Measurements from ENCODE around the gene UBXN1. TPM values are rescaled to one million over a fixed set of nuclear protein-coding genes. Genes with fewer than 3 reads are reported as not detected.

UBXN1 gene
- total RNA-seq, 1 donor from 2014 or later, result 113 TPM

DNA sequence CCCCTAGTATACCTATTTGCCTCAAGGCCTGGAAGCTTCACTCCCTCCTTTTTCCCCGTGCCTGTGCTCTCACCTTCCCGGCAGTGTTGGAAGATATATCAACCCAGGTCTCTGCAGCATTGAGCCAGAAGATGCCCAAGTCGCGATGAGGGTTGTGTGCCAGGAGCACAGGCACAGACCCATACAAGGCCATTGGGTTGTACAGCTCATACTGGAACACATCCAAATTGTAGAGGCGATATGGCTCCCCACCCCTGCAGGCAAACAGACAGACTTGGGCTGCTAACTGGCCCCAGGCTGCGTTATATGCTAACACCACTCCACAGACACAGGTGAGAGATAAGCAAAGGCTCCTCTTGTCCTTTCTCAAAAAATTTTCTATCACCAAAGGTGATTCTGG, 46.4 kb downstream of the UBXN1 start:
- no peak overlapping the region for H3K4me3 Mint-ChIP-seq
- peaks cover 37% of the 10 kb centered on the region for H3K36me3 Mint-ChIP-seq
- no peaks in the 10 kb centered on the region for H3K9me3 Mint-ChIP-seq
- DNase-seq (ENCODE audit: extremely low spot score, unreplicated experiment), result no peak
- H3K4me1 Mint-ChIP-seq (ENCODE audit: unreplicated experiment), result no peaks in the 10 kb centered on the region
- H3K27ac Mint-ChIP-seq, result peak overlapping the region; percentile 19
- H3K27me3 Mint-ChIP-seq, result no peaks in the 10 kb centered on the region
- TF ChIP-seq, protein P1, sequence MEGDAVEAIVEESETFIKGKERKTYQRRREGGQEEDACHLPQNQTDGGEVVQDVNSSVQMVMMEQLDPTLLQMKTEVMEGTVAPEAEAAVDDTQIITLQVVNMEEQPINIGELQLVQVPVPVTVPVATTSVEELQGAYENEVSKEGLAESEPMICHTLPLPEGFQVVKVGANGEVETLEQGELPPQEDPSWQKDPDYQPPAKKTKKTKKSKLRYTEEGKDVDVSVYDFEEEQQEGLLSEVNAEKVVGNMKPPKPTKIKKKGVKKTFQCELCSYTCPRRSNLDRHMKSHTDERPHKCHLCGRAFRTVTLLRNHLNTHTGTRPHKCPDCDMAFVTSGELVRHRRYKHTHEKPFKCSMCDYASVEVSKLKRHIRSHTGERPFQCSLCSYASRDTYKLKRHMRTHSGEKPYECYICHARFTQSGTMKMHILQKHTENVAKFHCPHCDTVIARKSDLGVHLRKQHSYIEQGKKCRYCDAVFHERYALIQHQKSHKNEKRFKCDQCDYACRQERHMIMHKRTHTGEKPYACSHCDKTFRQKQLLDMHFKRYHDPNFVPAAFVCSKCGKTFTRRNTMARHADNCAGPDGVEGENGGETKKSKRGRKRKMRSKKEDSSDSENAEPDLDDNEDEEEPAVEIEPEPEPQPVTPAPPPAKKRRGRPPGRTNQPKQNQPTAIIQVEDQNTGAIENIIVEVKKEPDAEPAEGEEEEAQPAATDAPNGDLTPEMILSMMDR (conservative IDR thresholded peaks at IDR 0.05), result no peak

DNA sequence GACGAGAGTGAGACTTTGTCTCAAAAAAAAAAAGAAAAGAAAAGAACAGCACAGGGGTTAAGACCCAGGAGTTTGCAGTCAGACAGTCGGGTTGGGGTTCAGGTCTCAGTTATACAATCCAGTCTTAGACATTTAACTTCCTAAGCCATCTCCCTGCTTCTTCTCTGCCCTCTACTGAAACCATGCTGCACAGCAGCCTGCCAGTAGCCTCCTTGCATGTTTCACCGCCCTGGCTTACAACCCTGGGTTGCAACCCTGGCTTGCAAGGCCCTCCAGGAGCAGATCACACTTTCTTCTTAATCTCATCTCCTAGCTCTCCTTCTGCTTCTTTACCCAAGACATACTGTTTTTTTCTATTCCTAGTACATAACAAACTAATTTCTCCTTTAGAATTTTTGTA, 51.2 kb downstream of the UBXN1 start:
- TF ChIP-seq, protein P1 (conservative IDR thresholded peaks at IDR 0.05), result no peak
- Mint-ChIP-seq H3K27me3 (no peaks in the 10 kb centered on the region), H3K36me3 (peaks cover 36% of the 10 kb centered on the region), H3K27ac (no peak overlapping the region), H3K4me3 (no peak overlapping the region), H3K9me3 (no peaks in the 10 kb centered on the region), H3K4me1 (ENCODE audit: unreplicated experiment) (no peaks in the 10 kb centered on the region)
- DNase-seq (ENCODE audit: extremely low spot score, unreplicated experiment), result no peak

Other genes starting within 250 kb of the UBXN1 start
- 302 and 656 TPM in 2 replicates for gene AHNAK, start 132.3 kb downstream of the UBXN1 start, total RNA-seq (ENCODE audit: low replicate concordance)
- 1,846 and 2,051 TPM in 2 replicates for gene EEF1G, start 105.2 kb downstream of the UBXN1 start, total RNA-seq (ENCODE audit: low replicate concordance)
- gene TUT1, start 87.5 kb downstream of the UBXN1 start, total RNA-seq (ENCODE audit: low replicate concordance), result 15.0 and 22.1 TPM in 2 replicates
- 148 and 152 TPM in 2 replicates for gene MTA2, start 77.2 kb downstream of the UBXN1 start, total RNA-seq (ENCODE audit: low replicate concordance)
- gene EML3, start 66.3 kb downstream of the UBXN1 start, total RNA-seq (ENCODE audit: low replicate concordance), result 46.0 and 76.0 TPM in 2 replicates
- gene ROM1, start 65.8 kb downstream of the UBXN1 start, total RNA-seq (ENCODE audit: low replicate concordance), result 1.4 and 1.8 TPM in 2 replicates
- 43.4 and 50.0 TPM in 2 replicates for gene B3GAT3, start 57.1 kb downstream of the UBXN1 start, total RNA-seq (ENCODE audit: low replicate concordance)
- gene GANAB, start 32.5 kb downstream of the UBXN1 start, total RNA-seq (ENCODE audit: low replicate concordance), result 278 and 372 TPM in 2 replicates
- gene INTS5, start 25.8 kb downstream of the UBXN1 start, total RNA-seq (ENCODE audit: low replicate concordance), result 26.5 and 28.3 TPM in 2 replicates
- 69.1 and 69.2 TPM in 2 replicates for gene C11orf98, start 13.9 kb downstream of the UBXN1 start, total RNA-seq (ENCODE audit: low replicate concordance)
- 17.7 and 28.0 TPM in 2 replicates for gene CSKMT, start 13.8 kb downstream of the UBXN1 start, total RNA-seq (ENCODE audit: low replicate concordance)
- 11.2 and 11.7 TPM in 2 replicates for gene UQCC3, start 7.4 kb downstream of the UBXN1 start, total RNA-seq (ENCODE audit: low replicate concordance)
- gene LBHD1, start 6.8 kb downstream of the UBXN1 start, total RNA-seq (ENCODE audit: low replicate concordance), result 6.1 and 8.1 TPM in 2 replicates
- gene LRRN4CL, start 10.5 kb upstream of the UBXN1 start, total RNA-seq (ENCODE audit: low replicate concordance), result 0.21 and 1.0 TPM in 2 replicates
- gene BSCL2, start 28.4 kb upstream of the UBXN1 start, total RNA-seq (ENCODE audit: low replicate concordance), result 93.5 and 94.6 TPM in 2 replicates
- gene GNG3, start 28.6 kb upstream of the UBXN1 start, total RNA-seq (ENCODE audit: low replicate concordance), result 0.88 and 4.7 TPM in 2 replicates
- 44.8 and 63.7 TPM in 2 replicates for gene HNRNPUL2, start 48.4 kb upstream of the UBXN1 start, total RNA-seq (ENCODE audit: low replicate concordance)
- gene TTC9C, start 49.4 kb upstream of the UBXN1 start, total RNA-seq (ENCODE audit: low replicate concordance), result 34.1 and 39.0 TPM in 2 replicates
- gene ZBTB3, start 75.1 kb upstream of the UBXN1 start, total RNA-seq (ENCODE audit: low replicate concordance), result 6.3 and 10.1 TPM in 2 replicates
- gene POLR2G, start 82.5 kb upstream of the UBXN1 start, total RNA-seq (ENCODE audit: low replicate concordance), result 68.8 and 98.7 TPM in 2 replicates
- 23.8 and 37.6 TPM in 2 replicates for gene TAF6L, start 92.3 kb upstream of the UBXN1 start, total RNA-seq (ENCODE audit: low replicate concordance)
- gene TMEM179B, start 108.3 kb upstream of the UBXN1 start, total RNA-seq (ENCODE audit: low replicate concordance), result 41.1 and 53.1 TPM in 2 replicates
- 21.9 and 23.3 TPM in 2 replicates for gene TMEM223, start 112.9 kb upstream of the UBXN1 start, total RNA-seq (ENCODE audit: low replicate concordance)
- gene NXF1, start 126.4 kb upstream of the UBXN1 start, total RNA-seq (ENCODE audit: low replicate concordance), result 111 TPM in 2 replicates
- 42.4 and 51.7 TPM in 2 replicates for gene STX5, start 153.0 kb upstream of the UBXN1 start, total RNA-seq (ENCODE audit: low replicate concordance)
- not detected in 2 replicates for gene TEX54, start 153.8 kb upstream of the UBXN1 start, total RNA-seq (ENCODE audit: low replicate concordance)
- gene WDR74, start 160.5 kb upstream of the UBXN1 start, total RNA-seq (ENCODE audit: low replicate concordance), result 47.6 and 58.3 TPM in 2 replicates
- 190 and 287 TPM in 2 replicates for gene SLC3A2, start 201.8 kb upstream of the UBXN1 start, total RNA-seq (ENCODE audit: low replicate concordance)
- gene CHRM1, start 242.3 kb upstream of the UBXN1 start, total RNA-seq (ENCODE audit: low replicate concordance), result 0.29 and 2.1 TPM in 2 replicates

All from type B pancreatic cell (in vitro differentiated cells).